ENCODE measurements around the gene SLC44A4. TPM values are rescaled to one million over a fixed set of nuclear protein-coding genes. Genes with fewer than 3 reads are reported as not detected.

Gene SLC44A4
- total RNA-seq, 1 experiment from 2014 or later = 3.8 TPM

GRCh38 chr6:31900917-31901414, 22.2 kb upstream of the SLC44A4 start:
- peaks cover 24 to 39% of the 10 kb centered on the region in 2 experiments for H3K4me1 Mint-ChIP-seq
- Histone ChIP-seq H3K9me3 (ENCODE audit: control insufficient read depth, low read depth, low read length) (no peaks in the 10 kb centered on the region), H3K4ac (ENCODE audit: low read depth, low read length) (no peak overlapping the region), H2BK12ac (ENCODE audit: insufficient read length, low read depth, low read length) (no peak overlapping the region), H3K18ac (ENCODE audit: insufficient read length, low read depth, low read length) (no peak overlapping the region), H3K79me1 (ENCODE audit: insufficient read depth, low read depth, low read length, poor library complexity, severe bottlenecking) (no peaks in the 10 kb centered on the region), H3K4me1 (ENCODE audit: insufficient read depth, low read length) (no peaks in the 10 kb centered on the region; the same call in 1 of the 2 replicates), H2AFZ (ENCODE audit: low read length) (no peak overlapping the region), H2BK15ac (ENCODE audit: low read depth, low read length) (no peak overlapping the region), H3K56ac (ENCODE audit: insufficient read length, low read depth, low read length) (no peak overlapping the region), H4K20me1 (ENCODE audit: control insufficient read depth, insufficient read depth, insufficient read length) (no peaks in the 10 kb centered on the region), H2BK20ac (ENCODE audit: low read depth, low read length, poor library complexity, severe bottlenecking) (no peak overlapping the region), H3K27ac (ENCODE audit: insufficient read length, low read depth, low read length) (no peak overlapping the region), H3K14ac (ENCODE audit: insufficient read depth, low read length) (peak overlapping the region; percentile 49; the same call in 1 of the 2 replicates), H4K91ac (ENCODE audit: insufficient read length, low read depth, low read length) (no peak overlapping the region), H4K5ac (ENCODE audit: insufficient read length, low read depth, low read length) (no peak overlapping the region), H2BK5ac (ENCODE audit: insufficient read length, low read length) (no peak overlapping the region), H3K23ac (ENCODE audit: insufficient read length, low read depth, low read length) (no peak overlapping the region), H3K4me2 (ENCODE audit: insufficient read depth, insufficient read length, low read length) (peak overlapping the region; percentile 6), H3K23me2 (ENCODE audit: insufficient read length, low read depth, low read length, poor library complexity, severe bottlenecking) (peaks cover 11% of the 10 kb centered on the region), H4K8ac (replicated peaks; ENCODE audit: insufficient read length, low read depth, low read length) (no peak overlapping the region), H3T11ph (ENCODE audit: low read length) (no peak overlapping the region), H3K27me3 (ENCODE audit: insufficient read depth, low read length) (no peaks in the 10 kb centered on the region), H3K9ac (ENCODE audit: extremely low read depth, insufficient read length, low read length) (no peak overlapping the region), H2BK120ac (ENCODE audit: low read depth, low read length, poor library complexity, severe bottlenecking) (no peak overlapping the region), H2AK5ac (ENCODE audit: insufficient read length, low read length) (no peak overlapping the region), H3K79me2 (ENCODE audit: insufficient read depth, low read length) (no peaks in the 10 kb centered on the region; the same call in 1 of the 2 replicates)
- peak overlapping the region; percentile 66 to 83 for H3K4me3 Mint-ChIP-seq
- H3K27me3 Mint-ChIP-seq (ENCODE audit: low read depth) = no peaks in the 10 kb centered on the region
- TF ChIP-seq CTCF (conservative IDR thresholded peaks at IDR 0.05) = no peak
- H3K36me3 Mint-ChIP-seq (ENCODE audit: insufficient read depth in 1 of 3, low read depth in 3 of 3) = peaks cover 10 to 17% (median 17%) of the 10 kb centered on the region in 3 experiments
- peak overlapping the region in 1 of 3 experiments; percentile 32; a peak in 1 of 7 replicates for H3K27ac Mint-ChIP-seq
- no peaks in the 10 kb centered on the region; a peak in 1 of 5 replicates for H3K9me3 Mint-ChIP-seq
- WGBS (ENCODE audit: extremely low coverage, insufficient read length, low lambda C conversion rate) = no CpG with 5 or more reads among the region's 29 CpGs
- DNase-seq = peak; percentile 58
